NCI-H1436 (cell line): ENCODE measurements around the gene SIRT5.

ENCODE experiments used
- DNase-seq: peaks from one replicate; lab custom pipeline; 2025; lab: John Stamatoyannopoulos, UW

Gene SIRT5

DNA sequence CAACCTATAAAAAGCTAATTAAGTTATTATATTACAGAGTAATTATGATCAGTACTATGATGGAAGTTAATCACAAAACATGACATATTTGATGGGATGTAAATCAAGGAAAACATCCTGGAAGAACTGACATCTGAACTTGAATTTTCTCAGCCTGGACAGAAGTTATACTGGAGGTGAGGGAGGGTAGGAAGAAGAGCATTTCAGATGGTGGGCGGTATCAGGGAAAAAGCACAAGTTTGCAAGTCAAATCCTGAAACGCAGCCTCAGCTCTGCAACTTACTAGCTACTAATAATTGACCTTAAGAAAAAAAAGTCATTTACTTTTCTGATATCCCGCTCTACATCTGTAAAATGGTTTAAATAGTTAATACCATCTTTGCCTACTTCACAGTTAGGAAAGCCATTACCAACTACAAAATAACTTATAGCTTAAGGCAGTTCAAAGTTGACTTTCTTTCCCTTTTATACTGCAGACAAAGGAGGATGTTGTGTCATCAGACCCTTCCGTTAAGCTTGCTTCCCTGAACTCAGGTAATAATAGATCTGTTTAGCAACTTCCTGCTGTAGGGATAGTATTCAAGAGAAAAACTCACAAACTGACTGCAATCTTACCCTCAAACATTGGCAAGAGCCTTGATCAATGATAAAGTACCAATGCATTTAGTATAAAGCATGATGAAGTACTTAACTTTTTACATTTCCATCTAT is 61.7 kb downstream of the SIRT5 start:
- DNase-seq: no peak

DNA sequence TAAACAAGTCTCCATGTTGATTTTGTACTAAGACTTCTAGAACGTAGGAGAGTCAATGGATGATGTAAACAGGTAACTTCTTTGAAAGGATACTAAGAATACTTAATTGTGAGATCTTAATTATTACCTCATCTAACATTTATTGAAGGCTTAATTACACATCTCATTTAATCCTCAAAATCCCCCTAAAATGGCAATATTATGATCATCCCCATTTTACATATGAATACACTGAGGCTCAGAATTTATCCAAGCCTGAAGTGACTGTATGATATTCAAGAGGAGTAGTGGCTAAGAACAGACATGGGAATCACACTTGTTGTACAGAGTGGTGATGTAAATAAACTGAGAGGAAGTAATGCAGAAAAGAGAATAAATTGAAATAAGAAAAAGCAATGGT is 63.6 kb downstream of the SIRT5 start:
- DNase-seq: no peak

DNA sequence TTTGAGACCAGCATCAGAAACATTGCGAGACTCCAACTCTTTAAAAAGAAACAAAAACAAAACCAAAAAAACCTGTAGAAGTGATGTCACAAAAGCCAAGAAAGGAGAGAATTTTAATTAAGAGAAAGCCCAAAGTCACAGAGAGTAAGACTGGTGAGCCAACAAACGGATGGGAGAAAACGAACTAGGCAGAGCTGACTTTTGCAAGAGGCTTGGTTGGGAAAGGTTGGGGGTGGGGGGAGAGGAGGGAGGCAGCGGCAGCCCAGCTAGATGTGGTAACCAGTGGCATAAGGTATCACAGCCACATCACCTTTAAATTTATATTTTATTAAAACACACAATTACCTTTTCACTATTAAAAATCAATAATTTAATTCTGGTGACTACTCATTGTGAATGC is 64.2 kb downstream of the SIRT5 start:
- DNase-seq: no peak

DNA sequence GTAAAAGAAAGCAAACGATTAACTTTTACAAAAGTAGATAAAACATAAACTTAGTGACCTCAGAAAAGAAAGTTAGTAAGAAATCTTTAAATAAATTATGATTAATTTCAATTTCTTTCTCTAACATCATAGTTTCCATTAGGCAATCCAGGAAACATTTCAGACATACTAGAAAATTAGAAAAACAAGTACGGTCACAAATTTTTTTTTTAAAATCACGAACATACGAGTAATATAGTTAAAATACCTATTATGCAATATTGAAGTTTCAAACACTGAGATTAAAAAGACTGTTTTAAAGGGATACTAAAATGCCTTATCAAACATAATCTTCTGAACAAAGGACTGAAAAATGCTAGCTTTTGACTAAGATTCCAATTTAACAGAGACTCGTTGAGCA is 66.9 kb downstream of the SIRT5 start:
- no peak for DNase-seq

DNA sequence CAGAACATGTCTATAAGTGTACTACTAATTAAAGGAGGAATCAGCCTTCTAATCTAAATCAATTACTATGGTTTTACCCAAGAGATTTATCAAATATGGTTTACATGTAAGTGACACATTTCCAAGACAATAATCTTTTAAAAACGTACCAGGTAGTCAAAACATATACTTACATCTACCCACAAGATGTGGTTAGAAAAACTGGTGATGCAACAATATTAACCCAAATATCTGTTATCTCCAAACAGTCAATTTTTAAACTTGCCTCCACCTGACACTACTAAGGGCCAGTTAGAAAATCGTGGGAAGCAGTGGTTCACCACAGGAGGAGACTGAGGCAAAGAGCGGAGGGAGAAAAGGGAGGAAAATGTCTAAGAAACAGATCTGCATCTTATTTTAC is 68.7 kb downstream of the SIRT5 start:
- DNase-seq: no peak

DNA sequence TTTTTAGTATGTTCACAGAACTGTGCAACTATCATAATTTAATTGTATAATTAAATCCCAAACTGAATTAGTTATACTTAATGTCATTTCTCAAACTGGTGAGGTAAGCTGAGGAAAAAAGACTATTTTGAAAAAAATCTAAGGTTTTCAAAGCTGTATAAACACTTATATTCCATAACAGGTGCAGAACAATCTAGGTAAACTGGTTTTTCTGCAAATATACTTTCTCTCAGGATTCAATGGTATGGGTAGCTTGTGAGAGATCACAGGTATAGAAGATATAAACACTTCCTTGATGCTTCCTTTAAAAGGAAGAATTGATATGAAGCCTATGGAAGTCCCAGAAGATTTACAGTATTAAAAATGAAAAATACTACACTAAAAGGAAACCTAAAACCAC is 74.4 kb downstream of the SIRT5 start:
- no peak for DNase-seq

DNA sequence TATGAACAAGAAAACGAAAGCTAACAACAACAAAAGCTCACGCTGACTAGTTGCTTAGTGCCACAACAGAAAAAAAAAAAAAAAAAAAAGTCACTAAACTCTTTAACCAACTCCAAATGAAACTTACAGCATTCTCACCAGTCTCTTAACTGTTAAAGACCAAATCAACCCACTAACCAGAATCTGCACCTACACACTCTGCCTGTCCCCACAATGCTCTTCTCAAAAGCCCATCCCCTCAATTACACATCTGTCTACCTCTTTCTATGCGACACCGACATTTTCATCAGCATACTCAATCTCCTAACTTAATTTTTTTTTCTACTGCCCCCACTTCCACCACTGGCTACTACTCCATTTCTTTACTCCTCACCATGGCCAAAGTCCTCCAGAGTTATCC is 75.0 kb downstream of the SIRT5 start:
- no peak for DNase-seq

DNA sequence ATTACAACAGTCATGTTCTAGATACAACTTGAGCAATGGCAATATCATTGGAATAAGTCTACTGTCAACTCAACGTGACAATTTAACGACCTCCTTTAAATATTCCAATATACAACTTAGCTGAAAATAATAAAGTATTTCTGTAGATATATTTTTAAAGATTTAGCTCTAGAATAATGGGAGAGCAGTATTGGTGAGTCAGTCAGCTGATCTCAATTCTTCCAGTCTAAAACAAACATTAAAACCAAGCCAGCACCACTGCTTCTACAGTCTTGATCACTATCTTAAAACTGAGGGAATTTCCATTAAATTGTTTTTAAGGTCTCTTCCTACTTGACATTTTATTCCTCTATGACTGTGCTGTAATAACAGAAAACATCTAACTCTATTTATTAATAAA is 78.9 kb downstream of the SIRT5 start:
- no peak for DNase-seq

DNA sequence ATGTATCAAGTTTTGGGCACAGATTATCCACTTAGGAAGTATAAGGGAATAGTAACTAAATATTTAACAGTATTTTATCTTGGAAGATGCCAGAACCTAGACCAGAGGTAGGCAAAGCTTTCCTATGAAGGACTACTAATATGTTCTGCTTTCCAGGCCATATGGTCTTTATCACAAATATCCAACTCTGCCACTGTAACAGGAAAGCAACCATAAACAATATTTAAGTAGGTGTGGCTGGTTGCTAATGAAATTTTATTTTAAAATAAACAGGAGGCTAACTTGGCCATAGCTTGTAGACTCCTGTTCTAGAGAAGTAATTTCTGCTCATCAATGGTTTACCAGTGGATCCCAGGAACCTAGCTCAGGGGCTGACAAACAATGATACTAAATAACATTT is 80.1 kb downstream of the SIRT5 start:
- DNase-seq: no peak

DNA sequence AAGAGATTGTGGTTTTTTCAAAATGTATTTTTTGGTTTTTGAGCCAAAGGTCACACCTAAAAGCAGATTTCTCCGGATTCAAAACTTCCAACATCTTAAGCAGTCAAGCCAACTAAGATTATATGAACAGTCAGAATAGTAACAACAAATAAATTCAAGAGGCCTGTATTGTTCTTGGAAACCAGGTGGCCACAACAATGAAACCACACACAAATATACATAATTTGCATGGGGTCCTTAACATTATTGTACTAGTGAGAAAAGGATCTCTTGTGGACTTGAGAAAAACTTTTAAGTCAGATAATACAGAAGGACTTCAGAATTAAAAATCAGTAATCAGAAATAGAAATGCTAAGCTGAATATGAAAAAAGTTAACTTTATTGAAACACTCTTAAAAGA is 81.3 kb downstream of the SIRT5 start:
- DNase-seq: no peak

DNA sequence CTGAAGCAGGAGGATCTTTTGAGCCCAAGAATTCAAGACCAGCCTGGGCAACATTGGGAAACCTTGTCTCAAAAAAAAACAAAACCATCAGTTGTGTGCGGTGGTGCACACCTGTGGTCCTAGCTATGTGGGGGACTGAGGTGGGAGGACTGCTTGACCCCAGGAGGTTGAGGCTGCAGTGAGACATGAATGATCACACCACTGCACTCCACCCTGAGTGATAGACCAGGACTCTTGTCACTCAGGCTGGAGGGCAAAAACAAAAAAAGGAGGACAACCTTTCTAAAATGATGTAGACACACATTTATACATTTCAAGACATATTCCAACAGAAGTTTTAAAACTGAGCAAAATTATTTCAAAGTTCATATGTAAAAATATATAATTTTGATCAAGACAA is 85.9 kb downstream of the SIRT5 start:
- no peak for DNase-seq

DNA sequence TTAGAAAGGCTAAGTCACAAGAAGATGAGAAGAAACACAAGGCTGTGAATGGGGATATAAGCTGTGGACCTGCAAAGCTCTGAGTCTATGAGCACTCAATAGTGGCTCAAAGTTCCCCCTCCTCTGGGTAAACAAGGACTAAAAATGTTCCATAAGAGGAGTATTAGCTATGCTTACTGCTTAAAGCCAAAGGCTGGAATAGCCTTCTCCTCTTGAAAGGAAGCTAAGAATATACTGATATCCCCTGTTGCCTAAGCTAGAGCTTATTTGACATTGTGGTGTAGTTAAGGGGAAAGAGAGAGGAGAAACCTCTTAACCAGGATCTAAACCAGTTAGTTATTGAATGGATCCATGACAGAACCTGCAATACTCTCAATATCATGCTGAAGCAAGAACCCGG is 86.5 kb downstream of the SIRT5 start:
- DNase-seq: no peak

DNA sequence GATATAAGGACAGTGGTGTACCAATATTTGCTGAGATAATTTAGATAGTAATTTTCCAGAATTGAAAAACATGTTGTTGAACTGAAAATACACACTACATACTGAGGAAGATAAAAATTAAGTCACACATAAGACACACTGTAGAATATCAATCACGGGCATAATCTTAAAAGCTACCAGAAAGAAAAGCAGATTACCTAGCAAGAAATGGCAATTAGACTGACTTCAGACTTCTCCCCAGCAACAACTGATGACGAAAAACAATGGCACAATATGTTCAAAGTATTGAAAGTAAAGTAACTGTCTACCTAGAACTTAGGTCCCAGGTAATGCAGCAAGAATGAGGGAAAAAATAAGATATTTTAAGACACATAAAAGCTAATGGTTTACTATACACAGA is 87.2 kb downstream of the SIRT5 start:
- DNase-seq: no peak

DNA sequence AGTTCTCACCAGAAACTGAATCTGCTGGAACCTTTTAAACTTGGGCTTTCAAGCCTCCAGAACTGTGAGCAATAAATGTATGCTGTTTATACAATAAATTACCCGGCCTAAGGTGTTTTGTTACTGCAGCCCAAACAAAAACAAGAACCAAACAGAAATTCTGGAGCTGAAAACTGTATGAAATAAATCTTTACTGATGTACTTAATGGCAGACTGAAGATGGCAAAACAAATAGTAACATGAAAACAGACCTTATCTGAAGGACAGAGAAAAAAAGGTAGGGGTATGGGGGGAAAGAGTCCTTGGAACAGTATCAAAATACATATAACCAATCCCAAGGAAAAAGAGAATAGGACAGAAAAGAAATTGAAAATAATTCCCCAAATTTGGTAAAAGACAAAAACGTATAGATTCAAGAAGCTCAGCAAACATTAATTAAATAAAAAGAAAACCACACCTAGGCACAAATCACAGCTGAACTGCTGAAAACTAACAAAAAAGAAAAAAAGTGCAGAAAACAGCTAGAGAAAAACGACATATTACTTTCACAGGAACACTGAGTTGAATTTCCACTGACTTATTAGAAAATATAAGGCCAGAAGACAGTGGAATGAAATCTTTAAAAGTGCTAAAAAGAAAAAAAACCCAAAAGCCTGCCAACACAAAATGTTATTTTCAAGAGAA is 88.4 kb downstream of the SIRT5 start:
- no peak for DNase-seq

DNA sequence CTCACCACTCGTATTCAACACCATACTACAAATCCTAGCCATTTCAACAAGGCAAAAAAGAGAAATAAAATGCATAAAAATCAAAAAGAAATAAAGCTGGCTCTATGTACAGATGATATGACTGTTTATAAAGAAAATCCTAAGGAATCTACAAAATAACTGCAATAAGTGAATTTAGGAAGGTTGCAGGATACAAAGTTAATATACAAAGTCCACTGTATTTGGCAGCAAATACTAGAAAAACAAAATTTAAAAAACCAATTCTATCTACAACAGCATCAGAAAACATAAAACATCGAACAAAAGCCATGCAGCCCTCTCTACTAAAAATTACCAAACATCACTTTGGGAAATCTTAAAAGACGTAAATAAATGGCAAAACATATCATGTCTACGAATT is 89.6 kb downstream of the SIRT5 start:
- DNase-seq: no peak
